ENCODE results near the gene NOP9. TPM values are rescaled to one million over a fixed set of nuclear protein-coding genes. Genes with fewer than 3 reads are reported as not detected.
"Not testable (repeated sequence)": the region's sequence is repeated elsewhere in the genome, so short reads cannot be mapped to it uniquely, and the experiment has no call there.

Gene NOP9
- total RNA-seq, 4 donors from 2014 or later, result 14.5 to 30.0 (median 22.4) TPM

DNA sequence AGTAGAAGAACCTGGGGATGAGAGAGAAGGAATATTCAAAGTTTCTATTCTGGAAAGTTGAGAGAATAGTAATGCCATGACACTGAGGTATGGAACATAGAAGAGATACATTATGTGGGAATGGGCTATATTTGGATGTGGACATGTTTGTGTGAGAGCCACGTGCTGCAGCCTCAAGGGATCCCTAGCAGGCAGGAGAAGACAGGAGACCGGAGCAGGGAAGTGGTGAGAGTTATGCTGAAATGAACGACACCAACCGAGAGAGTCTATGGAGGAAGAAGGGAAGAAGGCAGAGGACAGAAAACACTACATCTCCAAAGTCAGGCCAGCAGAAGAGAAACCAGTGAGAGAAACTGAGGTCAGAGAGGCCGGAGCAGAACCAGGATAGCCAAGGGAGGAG lies 50.1 kb downstream of the NOP9 start:
- H3K9me3 ChIP-seq, result no peaks in the 10 kb centered on the region
- no peaks in the 10 kb centered on the region for H3K27me3 ChIP-seq
- no peaks in the 10 kb centered on the region for H3K36me3 ChIP-seq
- TF ChIP-seq, protein P1, sequence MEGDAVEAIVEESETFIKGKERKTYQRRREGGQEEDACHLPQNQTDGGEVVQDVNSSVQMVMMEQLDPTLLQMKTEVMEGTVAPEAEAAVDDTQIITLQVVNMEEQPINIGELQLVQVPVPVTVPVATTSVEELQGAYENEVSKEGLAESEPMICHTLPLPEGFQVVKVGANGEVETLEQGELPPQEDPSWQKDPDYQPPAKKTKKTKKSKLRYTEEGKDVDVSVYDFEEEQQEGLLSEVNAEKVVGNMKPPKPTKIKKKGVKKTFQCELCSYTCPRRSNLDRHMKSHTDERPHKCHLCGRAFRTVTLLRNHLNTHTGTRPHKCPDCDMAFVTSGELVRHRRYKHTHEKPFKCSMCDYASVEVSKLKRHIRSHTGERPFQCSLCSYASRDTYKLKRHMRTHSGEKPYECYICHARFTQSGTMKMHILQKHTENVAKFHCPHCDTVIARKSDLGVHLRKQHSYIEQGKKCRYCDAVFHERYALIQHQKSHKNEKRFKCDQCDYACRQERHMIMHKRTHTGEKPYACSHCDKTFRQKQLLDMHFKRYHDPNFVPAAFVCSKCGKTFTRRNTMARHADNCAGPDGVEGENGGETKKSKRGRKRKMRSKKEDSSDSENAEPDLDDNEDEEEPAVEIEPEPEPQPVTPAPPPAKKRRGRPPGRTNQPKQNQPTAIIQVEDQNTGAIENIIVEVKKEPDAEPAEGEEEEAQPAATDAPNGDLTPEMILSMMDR (IDR thresholded peaks at IDR 0.05), result no peak
- TF ChIP-seq POLR2A (IDR thresholded peaks at IDR 0.05), result no peak
- H3K27ac ChIP-seq, result no peak overlapping the region
- H3K4me1 ChIP-seq, result peaks cover 0 to 17% (median 0%) of the 10 kb centered on the region in 4 donors
- no peak for DNase-seq
- H3K4me3 ChIP-seq, result no peak overlapping the region

DNA sequence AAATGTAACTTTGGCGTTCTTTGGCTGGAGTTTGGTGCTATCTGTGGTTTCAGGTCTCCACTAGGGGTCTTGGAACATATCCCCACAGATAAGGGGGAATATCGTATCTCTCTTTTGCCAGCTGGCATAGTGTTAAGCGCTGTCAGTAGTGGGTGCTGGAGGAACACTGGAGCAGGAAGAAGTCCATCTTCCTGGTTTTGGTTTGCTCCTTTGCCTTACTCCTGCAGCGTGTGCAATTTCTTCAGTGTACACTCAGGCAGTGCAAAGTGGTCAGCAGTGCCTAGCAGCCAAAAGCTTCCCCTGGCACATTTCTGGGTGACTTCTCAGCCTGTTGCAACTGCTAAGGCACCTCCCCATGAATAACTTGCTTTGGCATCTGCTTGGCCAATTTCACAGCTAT lies 51.9 kb downstream of the NOP9 start:
- Histone ChIP-seq H3K9me3 (no peaks in the 10 kb centered on the region), H3K36me3 (no peaks in the 10 kb centered on the region), H3K4me1 (peaks cover 0 to 17% (median 0%) of the 10 kb centered on the region in 4 donors), H3K4me3 (no peak overlapping the region), H3K27me3 (no peaks in the 10 kb centered on the region), H3K27ac (no peak overlapping the region)
- TF ChIP-seq, protein P1 (IDR thresholded peaks at IDR 0.05), result no peak
- no peak for TF ChIP-seq POLR2A (IDR thresholded peaks at IDR 0.05)
- DNase-seq, result no peak

DNA sequence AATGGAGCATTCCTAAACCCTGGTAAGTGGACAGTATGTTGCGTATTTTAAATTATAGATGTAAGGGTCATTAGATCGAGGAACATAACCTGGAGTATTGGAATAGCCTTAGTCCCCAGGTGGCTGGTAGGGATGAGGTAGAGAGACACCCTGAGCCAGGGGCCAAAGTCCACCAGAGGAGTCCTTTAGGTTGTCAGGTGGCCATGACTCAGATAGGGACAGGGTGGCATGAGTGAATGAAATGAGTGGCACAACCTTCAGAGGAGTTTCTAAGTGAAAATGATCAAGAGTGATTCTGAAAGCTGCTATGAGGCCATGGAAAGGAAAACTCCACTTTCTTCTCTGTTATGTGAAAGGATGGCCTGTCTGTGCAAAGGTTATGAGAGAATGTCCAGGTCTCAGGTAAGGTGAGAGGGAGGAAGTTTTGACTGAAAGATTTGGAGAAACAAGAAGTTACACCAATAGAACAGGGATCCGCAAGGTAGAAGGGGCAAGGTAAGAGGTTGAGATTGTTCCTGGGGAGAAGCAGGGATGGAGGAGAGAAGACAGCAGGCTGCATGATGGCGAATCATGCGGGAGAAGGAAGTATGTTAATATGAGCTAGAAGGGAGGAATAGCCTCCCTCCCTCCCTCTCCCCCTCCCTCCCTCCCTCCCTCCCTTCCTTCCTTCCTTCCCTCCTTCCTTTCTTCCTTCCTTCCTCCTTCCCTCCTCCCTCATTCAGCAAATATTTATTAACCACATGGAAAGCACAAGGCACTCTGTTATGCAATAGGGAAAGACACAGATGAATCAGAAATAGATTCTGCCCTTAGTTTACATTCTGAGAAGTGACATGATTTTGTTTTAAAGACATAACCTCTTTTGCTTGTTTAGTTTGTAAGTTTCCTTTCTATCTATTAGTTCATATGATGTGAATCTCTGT lies 54.2 kb downstream of the NOP9 start:
- no peaks in the 10 kb centered on the region for H3K36me3 ChIP-seq
- TF ChIP-seq POLR2A (IDR thresholded peaks at IDR 0.05), result no peak
- TF ChIP-seq, protein P1 (IDR thresholded peaks at IDR 0.05), result no peak
- peak overlapping the region in 3 of 4 donors; percentile 43 to 81 (median 71) for H3K27ac ChIP-seq
- H3K9me3 ChIP-seq, result no peaks in the 10 kb centered on the region
- peak in 2 of 3 donors; percentile 78 to 89 for DNase-seq
- peaks cover 0 to 8% (median 0%) of the 10 kb centered on the region in 4 donors for H3K4me1 ChIP-seq
- H3K4me3 ChIP-seq, result no peak overlapping the region
- no peaks in the 10 kb centered on the region for H3K27me3 ChIP-seq

DNA sequence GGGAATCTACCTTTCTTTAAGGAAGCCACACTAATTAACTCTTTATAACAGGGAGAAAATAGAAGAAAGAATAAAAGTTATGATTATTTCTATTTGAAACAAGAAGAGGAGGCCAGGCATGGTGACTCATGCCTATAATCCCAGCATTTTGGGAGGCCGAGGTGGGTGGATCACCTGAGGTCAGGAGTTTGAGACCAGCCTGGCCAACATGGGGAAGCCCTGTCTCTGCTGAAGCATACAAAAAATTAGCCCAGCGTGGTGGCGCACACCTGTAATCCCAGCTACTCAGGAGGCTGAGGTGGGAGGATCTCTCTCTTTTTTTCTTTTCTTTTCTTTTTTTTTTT lies 54.8 kb downstream of the NOP9 start:
- not testable (repeated sequence) for H3K27me3 ChIP-seq, H3K36me3 ChIP-seq, H3K4me1 ChIP-seq, H3K4me3 ChIP-seq, DNase-seq, H3K9me3 ChIP-seq
- H3K27ac ChIP-seq, result peak overlapping the region in 3 of 4 donors; percentile 24 to 81 (median 71)

DNA sequence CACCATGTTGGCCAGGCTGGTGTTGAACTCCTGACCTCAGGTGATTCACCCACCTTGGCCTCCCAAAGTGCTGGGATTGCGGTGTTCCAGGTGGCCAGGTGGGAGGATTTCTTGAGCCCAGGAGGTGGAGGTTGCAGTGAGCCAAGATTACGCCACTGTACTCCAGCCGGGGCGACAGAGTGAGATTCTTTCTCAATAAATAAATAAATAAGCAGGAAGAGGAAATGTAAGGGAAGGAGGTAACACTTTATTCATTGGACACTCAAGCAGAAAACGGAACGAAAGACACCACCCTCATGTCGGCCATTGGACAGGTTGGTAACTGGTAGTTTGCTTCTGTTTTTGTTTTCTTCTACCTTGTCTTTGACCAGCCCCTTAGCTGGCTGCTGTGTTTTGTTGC lies 55.4 kb downstream of the NOP9 start:
- TF ChIP-seq, protein P1 (IDR thresholded peaks at IDR 0.05), result no peak
- no peak for TF ChIP-seq POLR2A (IDR thresholded peaks at IDR 0.05)
- no peaks in the 10 kb centered on the region for H3K36me3 ChIP-seq
- no peaks in the 10 kb centered on the region for H3K27me3 ChIP-seq
- no peak overlapping the region for H3K27ac ChIP-seq
- DNase-seq, result no peak
- no peaks in the 10 kb centered on the region for H3K9me3 ChIP-seq
- no peak overlapping the region for H3K4me3 ChIP-seq
- H3K4me1 ChIP-seq, result peaks cover 0 to 8% (median 0%) of the 10 kb centered on the region in 4 donors

DNA sequence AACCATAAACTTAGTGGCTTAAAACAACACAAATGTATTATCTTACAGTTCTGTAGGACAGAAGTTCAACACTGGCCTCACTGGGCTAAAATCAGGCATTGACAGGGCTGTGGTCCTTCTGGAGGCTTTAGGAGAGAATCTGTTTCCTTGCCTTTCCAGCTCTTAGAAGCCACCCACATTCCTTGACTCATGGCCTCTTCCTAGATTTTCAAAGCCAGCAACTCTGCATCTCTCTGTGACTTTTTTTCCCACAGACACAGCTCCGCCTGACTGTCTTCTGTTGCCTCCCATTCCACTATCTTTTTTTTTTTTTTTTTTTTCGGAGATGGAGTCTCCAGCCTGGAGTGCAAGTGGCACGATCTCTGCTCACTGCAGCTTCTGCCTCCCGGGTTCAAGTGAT lies 56.6 kb downstream of the NOP9 start:
- H3K27ac ChIP-seq, result no peak overlapping the region
- TF ChIP-seq, protein P1 (IDR thresholded peaks at IDR 0.05), result no peak
- no peak for TF ChIP-seq POLR2A (IDR thresholded peaks at IDR 0.05)
- no peaks in the 10 kb centered on the region for H3K9me3 ChIP-seq
- DNase-seq, result no peak
- no peaks in the 10 kb centered on the region for H3K27me3 ChIP-seq
- H3K4me3 ChIP-seq, result no peak overlapping the region
- no peaks in the 10 kb centered on the region for H3K36me3 ChIP-seq
- peaks cover 0 to 8% (median 0%) of the 10 kb centered on the region in 4 donors for H3K4me1 ChIP-seq
